Panc1 (cell line): ENCODE measurements around the gene POU2AF1. TPM values are rescaled to one million over a fixed set of nuclear protein-coding genes. Genes with fewer than 3 reads are reported as not detected.

Source experiments
- ATAC-seq: fragments of 200-7000 bp; cut with Tn5 transposase; 2 replicates; pipeline ENCODE4 v1.9.1; 2020; ENCODE audit warnings: mild to moderate bottlenecking, moderate library complexity
- BruUV-seq: library from RNA; stranded (reverse); fragments of 400-500 nt; replicated peaks from 2 replicates; lab custom pipeline; 2021; lab: Mats Ljungman, UMichigan
- CTCF ChIA-PET: fragments of 300-600 bp; sonication (Branson Sonifier 250); formaldehyde crosslinking; loops from one replicate; lab custom pipeline; 2022; ENCODE audit warnings: antibody characterized with exemption; lab: Charles Lee
- POLR2A ChIA-PET: fragments of 300-600 bp; sonication (Branson Sonifier 250); formaldehyde crosslinking; loops from one replicate; lab custom pipeline; 2022; ENCODE audit warnings: antibody characterized with exemption; lab: Charles Lee
- DNase-seq: peaks from one replicate; pipeline ENCODE4 v3.0.0-alpha.2; 2010; ENCODE audit warnings: low read depth, low spot score
- H3K27ac ChIP-seq: 2 replicates; pipeline ENCODE4 v1.5.1; 2011; ENCODE audit warnings: mild to moderate bottlenecking, low read length, inconsistent platforms
- H3K27me3 ChIP-seq: fragments of 200-500 bp; sonication (Bioruptor generic); 2 replicates; pipeline ENCODE4 v1.6.0; 2014; ENCODE audit warnings: low read length, inconsistent platforms; ENCODE audit not compliant: control insufficient read depth, insufficient read depth
- H3K36me3 ChIP-seq: fragments of 200-500 bp; sonication (Bioruptor generic); 2 replicates; pipeline ENCODE4 v1.5.1; 2014; ENCODE audit warnings: inconsistent platforms, mild to moderate bottlenecking, low read length, moderate library complexity; ENCODE audit not compliant: control insufficient read depth, insufficient read depth
- H3K4me1 ChIP-seq: 2 replicates; pipeline ENCODE4 v1.5.1; 2011; ENCODE audit warnings: inconsistent platforms, mild to moderate bottlenecking, low read length, moderate library complexity; ENCODE audit not compliant: control insufficient read depth, insufficient read depth
- H3K4me3 ChIP-seq, 2 experiments: 2 replicates each; pipeline ENCODE4 v1.5.1; 2011 to 2012; ENCODE audit warnings: low read depth in 2 of 2, low read length in 2 of 2, mild to moderate bottlenecking in 2 of 2, inconsistent platforms in 1 of 2, moderate library complexity in 1 of 2
- H3K9me3 ChIP-seq: fragments of 200-500 bp; sonication (Bioruptor generic); 2 replicates; pipeline ENCODE4 v1.5.1; 2014; ENCODE audit warnings: low read depth, mild to moderate bottlenecking, inconsistent platforms, low read length, moderate library complexity; ENCODE audit not compliant: control insufficient read depth, insufficient read depth
- CTCF ChIP-seq: fragments of 450-650 bp; IDR thresholded peaks from 2 replicates; pipeline ENCODE4 v1.5.1; 2017; ENCODE audit warnings: mild to moderate bottlenecking
- POLR2AphosphoS5 ChIP-seq: IDR thresholded peaks from 2 replicates; pipeline ENCODE4 v1.6.1; 2012; ENCODE audit warnings: mild to moderate bottlenecking, low read depth, low read length, moderate library complexity
- REST ChIP-seq, 2 experiments: IDR thresholded peaks; 2 replicates each; pipeline ENCODE4 v1.6.1; 2011 to 2012; ENCODE audit warnings: low read depth in 2 of 2, control low read depth in 1 of 2, low read length in 1 of 2, mild to moderate bottlenecking in 1 of 2, moderate library complexity in 1 of 2; ENCODE audit not compliant: insufficient read depth in 1 of 2
- SIN3A ChIP-seq: IDR thresholded peaks from 2 replicates; pipeline ENCODE4 v1.6.1; 2012; ENCODE audit warnings: low read depth, mild to moderate bottlenecking, low read length, moderate library complexity, borderline replicate concordance; ENCODE audit not compliant: insufficient read depth
- TCF7L2 ChIP-seq: IDR thresholded peaks from 2 replicates; pipeline ENCODE4 v1.6.1; 2011; ENCODE audit warnings: mild to moderate bottlenecking, low read depth, low read length, inconsistent platforms
- in situ Hi-C: cut with HindIII; loops from 2 replicates; pipeline ENCODE4 v1.10.0; 2016; ENCODE audit warnings: low sequenced_read_pairs, low pct_unique_long_range_greater_than_20kb
- intact Hi-C: fragments of 100-400 bp; cut with micrococcal nuclease; formaldehyde crosslinking; loops from one replicate; pipeline ENCODE4 v1.10.0; 2022; ENCODE audit not compliant: unreplicated experiment
- total RNA-seq: library from RNA; stranded (reverse); gene quantifications from one replicate; pipeline ENCODE4 v1.2.1, GENCODE V29; 2021; ENCODE audit not compliant: unreplicated experiment

POU2AF1 gene
- total RNA-seq, 1 experiment from 2014 or later, result 0.18 TPM

DNA sequence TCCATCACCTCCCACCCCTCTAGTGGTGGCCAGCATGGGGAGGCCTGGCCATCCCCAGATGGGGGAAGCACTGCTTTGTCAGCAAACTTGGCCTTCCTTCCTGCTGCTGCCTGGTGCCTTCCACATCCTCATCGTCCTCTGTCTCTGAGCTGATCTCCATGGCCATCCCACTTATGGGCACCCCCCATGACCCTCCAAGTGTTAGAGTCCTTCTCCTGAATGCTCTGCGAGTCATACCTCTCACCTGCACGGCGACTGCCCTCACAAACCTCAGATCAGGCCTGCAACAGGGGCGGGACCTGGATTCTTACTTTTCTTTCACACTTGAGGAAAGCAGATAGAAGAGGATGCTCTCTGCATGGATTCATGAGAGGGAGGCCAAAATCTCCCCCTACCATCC lies 24.0 kb downstream of the POU2AF1 start:
- BruUV-seq, result no TSS peak
- in situ Hi-C loops (no loop called here), intact Hi-C loops (no loop called here)
- Histone ChIP-seq H3K27ac (no peak overlapping the region), H3K27me3 (0 out of 2 replicates have a peak, but pooled peaks cover 3% of the 10 kb centered on the region), H3K4me1 (no peaks in the 10 kb centered on the region), H3K4me3 (no peak overlapping the region), H3K36me3 (no peaks in the 10 kb centered on the region), H3K9me3 (no peaks in the 10 kb centered on the region)
- DNase-seq, result no peak
- TF ChIP-seq POLR2AphosphoS5 (no peak), REST (IDR thresholded peaks at IDR 0.05; ENCODE audit: insufficient read depth in 1 of 2, low read depth in 2 of 2, low read length in 1 of 2) (no peak), TCF7L2 (no peak), CTCF (no peak), SIN3A (no peak)
- ATAC-seq, result no peak
- POLR2A ChIA-PET, result no interaction called here
- CTCF ChIA-PET, result no interaction called here

DNA sequence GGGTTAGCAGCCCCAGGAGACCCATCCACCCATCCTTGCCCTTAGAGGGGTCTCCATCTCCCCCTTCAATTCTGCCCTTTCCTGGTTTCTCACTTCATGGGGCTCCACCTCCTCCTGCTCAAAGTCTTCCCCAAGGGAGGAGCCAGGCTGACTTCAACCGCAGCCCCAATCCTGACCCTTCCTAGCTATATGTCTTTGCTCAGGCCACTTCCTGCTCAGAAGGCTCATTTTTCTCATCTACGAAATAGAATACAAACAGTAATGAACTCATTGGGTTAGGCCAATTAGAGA lies 24.5 kb downstream of the POU2AF1 start:
- Histone ChIP-seq H3K4me1 (no peaks in the 10 kb centered on the region), H3K27me3 (0 out of 2 replicates have a peak, but pooled peaks cover 3% of the 10 kb centered on the region), H3K9me3 (no peaks in the 10 kb centered on the region), H3K36me3 (no peaks in the 10 kb centered on the region), H3K27ac (no peak overlapping the region), H3K4me3 (no peak overlapping the region)
- ChIA-PET POLR2A (no interaction called here), CTCF (no interaction called here)
- no peak for DNase-seq
- no peak for ATAC-seq
- in situ Hi-C loops (no loop called here), intact Hi-C loops (no loop called here)
- TF ChIP-seq SIN3A (no peak), CTCF (no peak), POLR2AphosphoS5 (no peak), TCF7L2 (no peak), REST (IDR thresholded peaks at IDR 0.05; ENCODE audit: insufficient read depth in 1 of 2, low read depth in 2 of 2, low read length in 1 of 2) (no peak)
- no TSS peak for BruUV-seq
